Hepatocyte (in vitro differentiated cells): ENCODE results near the gene DHX16. TPM values are rescaled to one million over a fixed set of nuclear protein-coding genes. Genes with fewer than 3 reads are reported as not detected.
A peak's percentile ranks its signal among the peaks of the same experiment; 100 is the strongest.

ENCODE experiments used
- DNase-seq: peaks from one replicate; pipeline ENCODE4 v3.0.0-alpha.2; 2016; ENCODE audit warnings: low spot score
- H2AFZ ChIP-seq: fragments of 200-600 bp; sonication (generic); 2 replicates; pipeline ENCODE4 v1.6.0; 2016; ENCODE audit warnings: antibody characterized with exemption, mild to moderate bottlenecking
- H3K27ac ChIP-seq: fragments of 200-600 bp; sonication (generic); 2 replicates; pipeline ENCODE4 v1.5.1; 2016; ENCODE audit warnings: mild to moderate bottlenecking
- H3K27me3 ChIP-seq: fragments of 200-600 bp; sonication (generic); 2 replicates; pipeline ENCODE4 v1.6.1; 2016
- H3K36me3 ChIP-seq: fragments of 200-600 bp; sonication (generic); replicated peaks from 2 replicates; pipeline ENCODE4 v1.5.1; 2016; ENCODE audit warnings: low read depth; ENCODE audit not compliant: insufficient read depth
- H3K4me1 ChIP-seq: fragments of 200-600 bp; sonication (generic); 2 replicates; pipeline ENCODE4 v1.5.1; 2016; ENCODE audit warnings: mild to moderate bottlenecking, moderate library complexity; ENCODE audit not compliant: insufficient read depth
- H3K4me2 ChIP-seq: fragments of 200-600 bp; sonication (generic); 2 replicates; pipeline ENCODE4 v1.6.0; 2016
- H3K4me3 ChIP-seq: fragments of 200-600 bp; sonication (generic); 2 replicates; pipeline ENCODE4 v1.5.1; 2016; ENCODE audit warnings: mild to moderate bottlenecking
- H3K79me2 ChIP-seq: fragments of 200-600 bp; sonication (generic); 2 replicates; pipeline ENCODE4 v1.6.0; 2017; ENCODE audit warnings: mild to moderate bottlenecking
- H3K9me2 ChIP-seq: fragments of 200-600 bp; sonication (generic); replicated peaks from 2 replicates; pipeline ENCODE4 v1.6.0; 2017; ENCODE audit warnings: mild to moderate bottlenecking; ENCODE audit not compliant: insufficient read depth
- H3K9me3 ChIP-seq: fragments of 200-600 bp; sonication (generic); 2 replicates; pipeline ENCODE4 v1.5.1; 2016; ENCODE audit warnings: low read depth, mild to moderate bottlenecking
- H4K20me1 ChIP-seq: fragments of 200-600 bp; sonication (generic); 2 replicates; pipeline ENCODE4 v1.6.0; 2016; ENCODE audit warnings: mild to moderate bottlenecking; ENCODE audit not compliant: insufficient read depth, poor library complexity, severe bottlenecking
- CTCF ChIP-seq: fragments of 200-600 bp; sonication (generic); IDR thresholded peaks from 2 replicates; pipeline ENCODE4 v1.5.1; 2016; ENCODE audit warnings: antibody characterized with exemption, mild to moderate bottlenecking; ENCODE audit not compliant: poor library complexity
- EZH2 ChIP-seq: fragments of 200-600 bp; sonication (generic); IDR thresholded peaks from 2 replicates; pipeline ENCODE4 v1.6.1; 2016; ENCODE audit warnings: antibody characterized with exemption, mild to moderate bottlenecking, borderline replicate concordance
- EZH2phosphoT487 ChIP-seq: fragments of 200-600 bp; sonication (generic); IDR thresholded peaks from one replicate; pipeline ENCODE4 v1.6.1; 2018; ENCODE audit warnings: antibody characterized with exemption, mild to moderate bottlenecking, low read depth, moderate library complexity; ENCODE audit not compliant: unreplicated experiment, severe bottlenecking
- WGBS: methylation state at CpG from one replicate; pipeline ENCODE4 v1.1.6; 2016; ENCODE audit warnings: low lambda C conversion rate; ENCODE audit errors: missing lambda C conversion rate; 5-methylcytosine and 5-hydroxymethylcytosine counted together
- polyA plus RNA-seq: library from polyadenylated mRNA; unstranded; fragments of >200 nt; fragmentation: Nextera tagmentation; extraction: Ambion mirVana; gene quantifications from 2 replicates; pipeline ENCODE4 v1.2.1, GENCODE V29; 2016
- total RNA-seq: library from RNA; depleted of rRNA; stranded (reverse); fragments of >200 nt; gene quantifications from 2 replicates; pipeline ENCODE4 v1.2.3, GENCODE V29; 2014

Gene DHX16
- total and polyA plus RNA-seq, 2 experiments from 2014 or later: 19.4 to 28.4 TPM

- peaks cover 37% of the 10 kb centered on the region for H3K4me1 ChIP-seq
- H3K4me2 ChIP-seq: peak overlapping the region; percentile 93
Observed at GRCh38 chr6:30681766-30682142, 8.9 kb upstream of the DHX16 start.

DNA sequence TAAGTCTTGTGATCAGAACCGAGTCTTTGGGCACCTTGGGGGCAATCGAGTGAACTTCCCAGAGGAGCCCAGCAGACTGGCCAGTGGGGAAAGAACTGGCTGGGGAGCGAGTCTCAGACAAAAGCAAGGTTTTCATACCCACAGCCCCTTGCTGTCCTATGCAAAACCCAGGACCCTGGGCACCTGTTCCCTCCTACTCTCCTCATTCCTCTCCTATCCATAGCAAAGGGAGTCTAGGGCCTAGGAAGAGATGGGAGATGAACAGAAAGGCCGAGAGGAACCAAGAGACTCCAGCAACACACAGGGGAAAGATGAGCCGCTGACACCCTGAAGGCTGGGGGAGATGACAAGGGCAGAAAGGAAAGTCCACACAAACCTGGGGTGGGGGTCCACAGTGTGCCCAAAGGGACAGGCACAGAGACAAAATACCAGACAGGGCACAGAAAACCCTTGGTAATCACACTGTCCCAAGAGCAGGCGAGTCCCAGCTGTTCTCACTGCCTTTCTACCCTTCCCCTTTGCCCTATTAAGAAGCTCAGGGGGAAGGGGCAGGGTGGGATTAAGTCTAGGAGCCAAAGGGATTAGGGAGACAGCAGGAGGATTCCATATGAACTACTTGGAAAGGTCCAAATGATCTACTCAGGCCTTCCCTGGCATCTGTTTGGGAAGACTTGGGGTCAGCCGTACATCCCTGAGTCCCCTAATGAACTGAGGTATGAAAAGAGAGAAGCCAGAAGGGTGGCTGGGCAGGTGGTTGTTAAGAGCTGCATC is 7.1 kb upstream of the DHX16 start:
- Histone ChIP-seq H3K27me3 (no peaks in the 10 kb centered on the region), H3K27ac (no peak overlapping the region), H3K36me3 (no peaks in the 10 kb centered on the region), H3K79me2 (peaks cover 43% of the 10 kb centered on the region), H4K20me1 (no peaks in the 10 kb centered on the region), H3K9me2 (no peaks in the 10 kb centered on the region), H2AFZ (no peak overlapping the region), H3K4me1 (peaks cover 25% of the 10 kb centered on the region), H3K4me3 (no peak overlapping the region), H3K4me2 (no peak overlapping the region), H3K9me3 (no peaks in the 10 kb centered on the region)
- WGBS: 77% methylated on average over 7 of the region's 7 CpGs
- TF ChIP-seq CTCF (no peak), EZH2 (no peak)
- no peak for DNase-seq

More at GRCh38 chr6:30681766-30682142, 8.9 kb upstream of the DHX16 start:
- Histone ChIP-seq H2AFZ (no peak overlapping the region), H4K20me1 (peaks cover 4% of the 10 kb centered on the region), H3K9me3 (no peaks in the 10 kb centered on the region), H3K27me3 (no peaks in the 10 kb centered on the region), H3K36me3 (no peaks in the 10 kb centered on the region), H3K9me2 (no peaks in the 10 kb centered on the region), H3K4me3 (no peak overlapping the region), H3K79me2 (peaks cover 58% of the 10 kb centered on the region), H3K27ac (peak overlapping the region; percentile 89)
- WGBS: 83% methylated on average over 4 of the region's 4 CpGs
- TF ChIP-seq CTCF (no peak), EZH2phosphoT487 (no peak)
- no peak for DNase-seq

DNA sequence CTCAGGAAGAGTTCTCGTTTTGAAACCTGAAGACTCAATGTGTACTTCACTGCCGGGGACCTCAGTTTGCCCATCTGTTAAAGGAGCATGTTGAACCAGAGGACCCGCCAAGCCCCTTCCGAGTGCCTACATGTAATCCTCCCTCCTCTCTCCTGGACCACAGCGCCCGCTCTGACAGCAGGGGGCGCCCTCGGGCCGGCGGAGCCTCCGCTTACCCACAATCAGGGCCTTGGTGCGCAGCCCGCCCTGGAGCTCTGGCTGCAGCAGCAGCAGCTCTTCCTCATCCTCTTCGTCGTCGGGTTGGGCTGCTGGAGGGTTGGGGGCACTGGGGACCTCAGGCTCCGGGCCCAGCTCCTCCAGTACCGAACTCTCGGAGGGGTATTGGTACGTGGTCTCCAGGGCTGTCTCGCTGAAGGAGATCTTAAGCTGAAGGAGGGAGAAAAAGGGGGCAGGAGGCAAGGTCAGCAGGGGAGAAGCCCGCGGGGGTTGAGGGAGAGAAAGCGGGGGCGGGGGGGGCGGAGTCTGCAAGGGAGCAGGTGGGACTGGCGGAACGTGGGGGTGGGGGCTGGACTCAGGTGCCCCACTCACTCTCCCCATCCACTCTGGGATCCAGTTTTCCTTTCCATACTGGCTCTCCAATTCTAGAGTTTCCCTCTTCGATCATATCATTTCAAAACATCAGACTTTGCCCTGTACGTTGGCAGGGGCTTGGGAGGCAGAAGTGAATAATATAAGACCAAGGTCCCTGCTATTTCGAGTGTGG is 6.3 kb upstream of the DHX16 start:
- H4K20me1 ChIP-seq: no peaks in the 10 kb centered on the region
- H2AFZ ChIP-seq: no peak overlapping the region
- H3K4me3 ChIP-seq: no peak overlapping the region
- peaks cover 35% of the 10 kb centered on the region for H3K79me2 ChIP-seq
- WGBS: 23% methylated on average over 26 of the region's 31 CpGs
- H3K9me2 ChIP-seq: no peaks in the 10 kb centered on the region
- no peaks in the 10 kb centered on the region for H3K36me3 ChIP-seq
- TF ChIP-seq EZH2: no peak
- no peak for TF ChIP-seq EZH2phosphoT487
- peak; percentile 95 for TF ChIP-seq CTCF
- peaks cover 22% of the 10 kb centered on the region for H3K4me1 ChIP-seq
- no peak overlapping the region for H3K27ac ChIP-seq
- peak overlapping the region; percentile 64 for H3K4me2 ChIP-seq
- H3K9me3 ChIP-seq: no peaks in the 10 kb centered on the region
- DNase-seq: peak; percentile 90
- H3K27me3 ChIP-seq: no peaks in the 10 kb centered on the region
